ENCODE data around the gene C10orf120.

Gene C10orf120

DNA sequence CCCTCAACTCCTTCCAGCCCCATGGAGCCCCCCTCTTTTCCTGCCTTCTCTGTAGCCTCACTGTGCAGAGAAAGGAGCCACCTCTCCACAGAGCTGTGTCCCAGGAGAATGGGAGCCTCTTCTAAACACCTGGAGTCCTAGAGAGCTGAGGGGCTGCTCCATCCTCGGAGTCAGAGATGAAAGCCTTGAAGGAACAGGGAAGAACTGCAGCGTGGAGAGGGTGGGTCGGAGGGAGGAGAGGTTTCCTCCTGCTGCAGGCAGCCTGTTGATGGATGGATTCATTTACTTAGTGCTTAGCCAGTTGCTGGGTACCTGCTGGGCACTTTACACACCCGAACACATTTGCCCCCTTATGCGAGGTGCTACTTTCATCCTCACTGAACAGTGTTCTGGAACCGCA lies 39.0 kb downstream of the C10orf120 start:
- no peak for DNase-seq (ENCODE audit: low spot score)

DNA sequence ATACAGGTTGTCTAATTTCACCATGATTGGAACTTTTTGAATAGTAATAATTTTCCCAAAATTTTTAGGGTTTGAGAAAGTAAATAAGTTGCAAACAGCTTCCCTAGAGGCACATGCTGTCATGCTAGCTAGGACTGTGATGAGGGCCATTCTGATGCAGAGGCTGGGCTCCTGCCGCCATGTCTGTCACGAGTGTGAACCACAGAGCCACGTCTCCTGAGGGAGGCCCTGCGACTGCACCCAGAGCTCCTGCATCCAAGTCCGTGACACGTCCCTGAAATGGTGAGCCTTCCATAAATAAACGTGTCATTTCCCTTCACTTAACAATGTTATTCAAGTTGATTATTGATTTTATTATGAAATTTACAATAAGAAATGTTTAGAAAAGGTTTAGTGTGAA lies 40.0 kb downstream of the C10orf120 start:
- DNase-seq (ENCODE audit: low spot score), result no peak

DNA sequence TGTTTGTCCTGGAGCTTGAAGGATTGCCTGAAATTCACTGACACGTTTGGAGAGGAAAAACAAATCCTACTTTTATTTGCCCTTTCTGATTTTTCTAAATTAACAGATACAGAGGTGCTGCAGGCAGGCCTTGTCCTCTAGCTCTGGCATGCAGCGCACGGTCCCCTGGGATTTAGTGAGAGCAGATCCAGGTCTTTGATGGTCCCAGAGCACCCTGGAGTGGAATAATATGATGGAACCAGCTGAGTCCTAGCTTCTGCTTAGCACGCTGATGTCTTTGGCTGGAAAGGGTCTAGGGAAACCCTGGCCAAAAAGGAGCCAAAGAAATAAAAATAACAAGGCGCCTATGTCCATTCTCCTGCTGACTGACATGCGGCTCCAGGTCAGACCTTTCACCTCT lies 40.5 kb downstream of the C10orf120 start:
- DNase-seq (ENCODE audit: low spot score), result no peak

DNA sequence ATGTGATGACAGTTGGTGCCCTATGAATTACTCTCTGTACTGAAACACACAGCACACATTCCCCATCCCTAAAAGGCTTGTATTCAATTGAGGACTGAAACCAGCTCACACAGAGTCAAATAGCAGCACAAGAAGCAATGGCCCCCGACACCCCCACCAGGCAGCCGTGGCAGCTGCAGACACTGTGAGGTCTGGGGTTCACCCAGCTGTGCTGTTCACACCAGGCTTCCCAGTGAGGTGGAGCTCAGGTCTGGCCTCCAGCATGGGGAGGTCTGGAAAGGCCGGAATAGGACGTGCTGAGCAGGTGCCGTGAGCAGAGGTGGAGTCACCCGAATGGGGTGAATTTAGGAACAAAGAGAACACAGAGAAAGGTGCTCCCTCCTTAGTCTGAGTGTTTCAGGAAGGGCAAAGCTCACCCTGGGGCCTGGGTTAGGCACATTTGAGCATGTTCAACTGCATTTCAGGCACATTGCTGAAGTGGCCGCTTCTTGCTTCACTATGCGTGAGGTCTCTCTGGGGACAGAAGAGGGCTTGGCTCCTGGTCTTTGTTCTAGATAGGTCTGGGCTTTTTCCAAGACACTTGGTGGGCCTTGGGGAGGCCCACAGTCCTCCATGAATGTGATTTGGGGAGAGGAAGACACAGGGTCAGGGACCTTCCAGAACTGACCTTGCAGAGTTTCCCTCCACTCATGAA lies 41.1 kb downstream of the C10orf120 start:
- no peak for DNase-seq (ENCODE audit: low spot score)

DNA sequence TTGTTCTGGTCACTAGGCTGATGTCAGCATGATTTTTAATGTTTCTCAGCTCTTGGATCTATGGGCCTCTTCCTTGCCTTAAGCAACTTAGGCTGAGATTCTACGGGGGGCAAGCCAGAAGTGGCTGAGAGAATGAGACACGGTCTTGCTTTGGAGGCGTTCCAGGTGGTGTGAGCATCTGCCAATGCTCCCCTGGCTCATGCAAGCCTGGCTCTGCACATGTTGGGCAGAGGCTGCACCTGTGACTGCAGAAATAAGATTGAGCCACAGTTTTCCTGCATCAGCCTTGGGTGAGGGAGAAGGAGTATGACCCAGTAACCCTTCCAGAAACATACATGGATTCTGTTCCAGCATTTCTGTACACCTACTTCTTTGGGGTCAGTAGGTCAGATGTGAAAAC lies 41.9 kb downstream of the C10orf120 start:
- DNase-seq (ENCODE audit: low spot score), result no peak

DNA sequence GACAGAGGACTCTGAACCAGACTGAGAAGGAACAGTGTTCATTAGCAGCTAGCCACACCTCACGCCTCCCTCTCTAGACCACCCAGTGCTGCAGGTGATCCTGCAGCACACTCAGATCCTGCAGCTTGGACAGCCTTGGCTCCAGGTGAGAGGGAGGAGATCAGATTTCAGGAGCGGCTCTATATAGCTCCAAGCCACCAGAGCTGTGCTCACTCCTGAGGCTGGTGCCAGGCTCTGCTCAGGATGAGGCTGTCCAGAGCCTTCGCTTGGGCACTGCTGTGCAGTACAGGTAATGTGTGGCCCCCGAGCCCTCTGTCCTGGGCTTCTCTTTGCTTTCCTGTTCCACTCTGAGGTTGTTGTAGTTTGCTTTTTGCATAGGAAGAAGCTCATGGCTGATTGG lies 42.4 kb downstream of the C10orf120 start:
- DNase-seq (ENCODE audit: low spot score), result no peak

DNA sequence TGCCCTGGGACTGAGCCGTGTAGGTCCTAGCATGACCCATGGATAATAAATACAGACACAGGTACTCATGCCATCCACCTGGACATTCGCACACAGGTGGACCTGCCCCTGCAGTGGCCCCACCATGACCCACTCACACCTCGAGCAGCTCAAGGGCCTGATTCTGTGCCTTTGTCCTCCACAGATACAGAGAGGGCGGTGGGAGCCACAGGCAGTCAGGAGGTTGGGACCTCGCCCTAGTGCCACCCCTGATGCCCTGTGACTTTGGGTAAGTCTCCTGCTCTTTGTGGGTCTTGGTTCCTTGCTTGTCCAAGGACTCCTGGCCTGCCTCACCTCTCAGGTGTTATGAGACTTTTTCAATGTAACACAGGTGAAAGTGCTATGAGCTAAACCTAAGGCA lies 42.9 kb downstream of the C10orf120 start:
- DNase-seq (ENCODE audit: low spot score), result no peak

DNA sequence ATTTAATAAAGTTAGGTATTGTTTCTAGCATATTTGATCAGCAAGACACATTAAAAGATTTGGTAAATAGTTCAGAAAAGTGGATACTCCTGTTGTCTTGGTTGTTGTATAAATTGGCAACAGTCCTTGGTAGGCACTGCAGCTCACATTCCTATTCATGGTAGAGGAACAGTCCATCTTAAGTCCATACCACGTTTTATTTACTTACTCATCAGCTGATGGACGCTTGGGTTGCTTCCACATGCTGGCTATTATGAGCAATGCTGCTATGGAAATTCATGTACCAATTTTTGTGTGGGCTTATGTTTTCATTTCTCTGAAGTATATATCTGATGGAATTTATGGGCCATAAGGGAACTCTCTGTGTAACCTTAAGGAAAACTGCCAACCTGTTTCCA lies 43.3 kb downstream of the C10orf120 start:
- DNase-seq (ENCODE audit: low spot score), result no peak

DNA sequence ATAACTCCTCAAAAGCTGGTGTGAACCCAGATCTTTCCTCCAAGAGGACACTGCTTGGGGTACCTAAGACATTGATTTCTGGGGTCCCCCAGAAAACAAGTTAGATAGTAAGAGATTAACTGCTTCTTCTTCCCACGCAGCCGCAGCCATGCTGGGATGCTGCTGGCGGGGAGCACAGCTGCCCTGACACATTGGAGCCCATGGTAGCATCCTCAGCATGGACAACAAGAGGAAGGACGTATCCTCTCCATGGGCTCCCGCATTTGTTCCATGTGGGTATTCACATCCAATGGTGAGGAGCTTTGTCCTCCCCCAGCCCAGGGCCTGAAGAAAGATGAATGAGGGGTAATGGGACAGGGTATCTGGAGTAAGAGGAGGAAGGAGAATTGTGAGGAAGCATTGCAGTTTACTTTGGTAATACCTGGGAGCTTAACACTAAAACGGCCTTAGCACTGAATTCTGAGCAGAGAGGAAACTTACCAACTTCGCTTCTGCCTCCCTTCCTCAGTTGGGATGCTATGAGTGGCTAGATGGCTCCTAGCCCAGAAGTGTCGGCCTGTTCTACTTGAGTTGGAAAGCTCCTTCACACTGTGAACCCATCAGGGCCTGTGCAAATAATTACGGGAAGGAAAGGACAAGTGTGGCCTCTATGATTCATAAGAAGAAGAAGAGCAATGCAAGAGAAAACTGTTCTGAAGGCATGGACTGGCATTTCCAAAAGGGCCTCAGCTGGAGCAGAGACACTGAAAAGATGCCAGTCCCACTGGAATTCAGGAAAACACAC lies 43.9 kb downstream of the C10orf120 start:
- no peak for DNase-seq (ENCODE audit: low spot score)

DNA sequence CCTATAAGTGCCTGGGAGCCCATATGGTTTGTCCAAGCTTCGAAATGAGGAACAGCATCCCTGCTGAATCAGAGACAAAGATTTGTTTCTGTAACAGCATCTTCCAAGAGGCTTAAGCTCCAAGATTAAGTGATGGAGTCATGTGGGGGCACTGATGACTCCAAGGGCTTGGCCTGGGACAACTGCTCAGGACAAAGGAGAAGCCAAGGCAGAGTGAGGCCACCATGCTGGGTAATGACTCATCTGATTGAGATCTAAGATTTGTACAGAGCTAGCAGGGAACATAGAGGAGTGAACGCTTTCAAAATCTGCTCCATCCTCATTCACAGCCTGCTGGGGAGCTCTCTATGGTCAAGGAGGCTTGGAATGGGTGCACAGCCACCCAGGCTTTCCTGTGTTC lies 49.3 kb downstream of the C10orf120 start:
- DNase-seq (ENCODE audit: low spot score), result no peak

DNA sequence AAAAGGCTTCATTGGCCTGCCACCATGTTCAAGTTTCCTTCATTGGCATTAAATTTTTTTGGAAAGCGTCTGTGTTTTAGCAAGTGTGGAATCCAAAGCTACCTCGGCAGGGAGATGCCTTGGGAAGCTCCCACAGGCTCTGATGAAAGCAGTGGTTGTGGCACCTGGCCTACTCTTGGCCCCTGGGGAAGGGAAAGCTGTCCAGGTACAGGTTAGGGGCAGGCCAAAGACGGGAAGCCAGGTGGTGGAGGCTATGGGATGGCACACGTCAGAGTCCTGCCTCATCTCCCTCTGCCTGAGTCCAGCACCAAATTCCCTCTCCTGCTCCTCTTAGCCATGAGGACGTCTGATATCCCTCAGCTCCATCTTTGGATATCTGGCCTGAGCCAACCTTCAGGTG lies 49.7 kb downstream of the C10orf120 start:
- DNase-seq (ENCODE audit: low spot score), result no peak

DNA sequence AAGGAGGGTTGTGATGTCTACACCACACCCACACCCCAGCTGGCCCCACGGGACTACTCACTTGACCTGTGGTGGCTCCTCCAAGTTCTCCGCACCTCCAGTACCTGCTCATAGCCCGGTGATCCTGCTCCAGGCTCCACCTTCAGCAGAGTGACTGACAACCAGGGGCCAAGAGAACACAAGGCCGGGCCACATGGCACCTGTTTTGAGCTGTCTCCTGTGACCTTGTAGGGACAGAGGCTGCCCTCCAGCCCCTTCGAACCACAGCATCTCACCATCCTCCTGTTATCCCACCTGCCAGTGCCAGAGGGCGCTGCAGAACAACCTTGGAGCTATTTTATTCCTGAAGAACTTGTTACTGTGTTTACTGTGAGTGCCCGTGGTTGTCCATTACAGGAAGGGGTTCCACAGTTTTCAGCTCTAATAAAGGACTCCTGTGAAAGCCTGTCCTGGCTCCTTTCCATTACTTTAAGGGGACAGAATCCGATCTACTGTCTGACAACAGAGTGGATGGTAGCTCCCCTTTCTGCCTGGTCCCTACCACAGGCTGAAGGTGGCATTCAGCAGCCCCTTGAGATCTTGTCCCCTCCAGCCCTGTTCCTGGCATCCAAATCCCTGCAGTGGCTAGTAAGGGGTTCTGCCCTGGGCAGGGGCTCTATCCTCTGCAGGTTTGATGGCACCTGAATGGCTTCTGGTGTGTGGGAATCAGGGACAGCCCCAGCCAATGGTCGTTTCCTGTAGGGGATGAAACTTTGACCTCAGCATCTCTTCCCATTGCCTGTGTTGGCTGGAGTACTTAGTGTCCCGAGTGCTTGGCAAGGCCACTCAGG lies 50.8 kb downstream of the C10orf120 start:
- peak; percentile 50 for DNase-seq (ENCODE audit: low spot score)
